GM18519 (cell line): Measurements from ENCODE around the gene SMIM12.

ENCODE experiments used
- ATAC-seq: cut with Tn5 transposase; IDR thresholded peaks from one replicate; pipeline ENCODE4 v1.9.1; 2021; ENCODE audit warnings: mild to moderate bottlenecking, moderate library complexity; ENCODE audit not compliant: unreplicated experiment, low FRiP score

Gene SMIM12

GRCh38 chr1:34859446-34860200 is at the start of gene SMIM12:
Gene SMIM12, minus strand, starts transcription at chr1:34859749. Its CDS starts 3,772 bp downstream, at chr1:34855977.
- peak; percentile 78 for ATAC-seq

- ATAC-seq = no peak
Observed at GRCh38 chr1:34908369-34908768, 48.8 kb upstream of the SMIM12 start.

- ATAC-seq = no peak
Observed at GRCh38 chr1:34907487-34908090, 48.0 kb upstream of the SMIM12 start.

- ATAC-seq = no peak
Observed at GRCh38 chr1:34906756-34907155, 47.2 kb upstream of the SMIM12 start.

GRCh38 chr1:34906222-34906621 is 46.7 kb upstream of the SMIM12 start:
- no peak for ATAC-seq

- ATAC-seq = no peak
Observed at GRCh38 chr1:34905098-34905459, 45.5 kb upstream of the SMIM12 start.

GRCh38 chr1:34904236-34905097 is 44.9 kb upstream of the SMIM12 start:
- no peak for ATAC-seq

GRCh38 chr1:34901919-34902318 is 42.4 kb upstream of the SMIM12 start:
- no peak for ATAC-seq

- no peak for ATAC-seq
Observed at GRCh38 chr1:34900775-34901502, 41.4 kb upstream of the SMIM12 start.

- ATAC-seq = no peak
Observed at GRCh38 chr1:34899906-34900305, 40.4 kb upstream of the SMIM12 start.

- no peak for ATAC-seq
Observed at GRCh38 chr1:34899471-34899870, 39.9 kb upstream of the SMIM12 start.

GRCh38 chr1:34898330-34898761 is 38.8 kb upstream of the SMIM12 start:
- no peak for ATAC-seq

- no peak for ATAC-seq
Observed at GRCh38 chr1:34896612-34897011, 37.1 kb upstream of the SMIM12 start.

GRCh38 chr1:34889705-34890104 is 30.2 kb upstream of the SMIM12 start:
- no peak for ATAC-seq

GRCh38 chr1:34887593-34887992 is 28.0 kb upstream of the SMIM12 start:
- ATAC-seq = no peak

GRCh38 chr1:34885405-34886247 is 26.1 kb upstream of the SMIM12 start:
- no peak for ATAC-seq

- no peak for ATAC-seq
Observed at GRCh38 chr1:34884961-34885360, 25.4 kb upstream of the SMIM12 start.

- ATAC-seq = no peak
Observed at GRCh38 chr1:34884536-34884935, 25.0 kb upstream of the SMIM12 start.

GRCh38 chr1:34879230-34879629 is 19.7 kb upstream of the SMIM12 start:
- ATAC-seq = no peak

GRCh38 chr1:34876406-34876805 is 16.9 kb upstream of the SMIM12 start:
- ATAC-seq = no peak
